GM23248 (cell line): ENCODE data around the gene NGEF.

Experiments
- EZH2 ChIP-seq: fragments of 200-600 bp; sonication (generic); IDR thresholded peaks from 2 replicates; pipeline ENCODE4 v1.6.1; 2018; ENCODE audit warnings: antibody characterized with exemption, mild to moderate bottlenecking; ENCODE audit not compliant: insufficient read depth, poor library complexity, severe bottlenecking
- EZH2phosphoT487 ChIP-seq: fragments of 200-600 bp; sonication (generic); IDR thresholded peaks from 2 replicates; pipeline ENCODE4 v1.6.1; 2018; ENCODE audit warnings: antibody characterized with exemption, moderate library complexity, mild to moderate bottlenecking, low read depth; ENCODE audit not compliant: insufficient read depth

DNA sequence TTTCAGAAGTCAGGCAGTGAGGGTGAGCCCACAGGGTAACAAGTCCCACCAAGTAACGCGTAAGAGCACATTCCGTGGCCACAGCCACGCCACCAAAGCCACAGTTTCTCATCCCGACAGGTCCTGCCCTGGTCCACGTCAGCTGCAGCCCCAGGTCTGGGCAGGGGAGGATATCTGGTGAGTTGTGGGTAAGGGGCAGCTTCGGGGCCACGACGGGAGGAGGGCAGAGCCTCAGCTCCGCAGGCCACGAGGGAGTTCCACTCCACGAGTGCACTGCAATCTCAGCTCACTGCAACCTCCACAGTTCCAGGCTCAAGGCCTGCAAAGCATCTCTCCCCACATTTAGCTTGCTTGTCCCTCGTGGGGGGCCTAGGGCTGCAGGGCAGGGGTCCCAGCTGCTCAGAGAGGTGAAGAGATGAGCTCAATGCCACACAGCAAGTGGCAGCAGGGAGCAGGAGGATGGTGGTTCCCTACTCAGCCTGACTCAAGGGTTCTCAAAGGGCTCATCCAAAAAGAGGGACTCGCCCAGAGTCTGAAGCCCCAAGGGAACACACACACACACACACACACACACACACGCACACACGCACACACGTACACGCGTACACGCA, 130.4 kb downstream of the NGEF start:
- TF ChIP-seq EZH2phosphoT487: no peak
- TF ChIP-seq EZH2: no peak
